Activated CD8-positive, alpha-beta T cell treated with anti-CD3 and anti-CD28 coated beads for 36 hours (primary cell): ENCODE data around the gene TMEM125. TPM values are rescaled to one million over a fixed set of nuclear protein-coding genes. Genes with fewer than 3 reads are reported as not detected.

ENCODE experiments used
- ATAC-seq: fragments of 200-7000 bp; cut with Tn5 transposase; one replicate; pipeline ENCODE4 v1.10.0; 2021; ENCODE audit warnings: mild to moderate bottlenecking, moderate library complexity
- CTCF ChIA-PET: fragments of 350-600 bp; sonication (Branson Sonifier 250); formaldehyde crosslinking; loops from one replicate; lab custom pipeline; 2021; ENCODE audit warnings: antibody characterized with exemption; lab: Charles Lee
- POLR2A ChIA-PET: fragments of 350-600 bp; sonication (Branson Sonifier 250); formaldehyde crosslinking; loops from one replicate; lab custom pipeline; 2021; ENCODE audit warnings: antibody characterized with exemption; lab: Charles Lee
- DNase-seq: peaks from one replicate; pipeline ENCODE4 v3.0.0-alpha.2; 2020
- H3K27ac Mint-ChIP-seq: one replicate; pipeline ENCODE4 v1.8.0; 2021; ENCODE audit warnings: mild to moderate bottlenecking, mixed read lengths
- H3K27me3 Mint-ChIP-seq: one replicate; pipeline ENCODE4 v1.8.0; 2021; ENCODE audit warnings: mixed read lengths
- H3K36me3 Mint-ChIP-seq: one replicate; pipeline ENCODE4 v1.8.0; 2021; ENCODE audit warnings: low read depth, mixed read lengths
- H3K4me1 Mint-ChIP-seq: one replicate; pipeline ENCODE4 v1.8.0; 2021; ENCODE audit warnings: low read depth, mixed read lengths
- H3K4me3 Mint-ChIP-seq: one replicate; pipeline ENCODE4 v1.8.0; 2021; ENCODE audit warnings: mild to moderate bottlenecking, moderate library complexity, mixed read lengths
- H3K9me3 Mint-ChIP-seq: one replicate; pipeline ENCODE4 v1.8.0; 2021; ENCODE audit warnings: mixed read lengths
- intact Hi-C: fragments of 100-400 bp; cut with micrococcal nuclease; formaldehyde crosslinking; loops from one replicate; pipeline ENCODE4 v1.10.0; 2022
- total RNA-seq, 2 experiments: library from RNA; stranded (reverse); gene quantifications; one replicate each; pipeline ENCODE4 v1.2.3, GENCODE V29; 2021
- TF ChIP-seq, protein P1 (sequence below): fragments of 200-600 bp; IDR thresholded peaks from one replicate; pipeline ENCODE4 v1.8.0; 2022; ENCODE audit warnings: antibody characterized with exemption, mild to moderate bottlenecking

TMEM125 gene
- total RNA-seq, 2 experiments from 2014 or later = 0.81 TPM; not detected in 1

DNA sequence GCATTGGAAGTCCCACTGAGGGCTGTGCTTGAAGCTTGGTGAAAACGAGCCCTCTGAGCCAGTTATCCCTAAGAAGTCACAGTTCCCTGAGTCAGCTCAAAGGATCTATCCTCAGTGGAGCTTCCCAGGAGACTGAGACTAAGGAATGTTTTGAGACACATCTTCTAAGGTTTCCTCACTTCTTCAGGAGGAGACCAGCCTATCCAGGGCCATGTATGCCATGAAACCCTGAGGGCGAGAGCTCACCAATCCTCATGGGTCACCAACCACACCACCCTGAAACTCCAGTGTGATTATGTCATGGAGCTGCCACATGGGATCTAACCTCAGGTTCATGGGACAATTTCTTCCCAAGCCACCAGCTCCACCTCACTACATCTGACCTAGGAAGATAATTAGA lies 23.4 kb downstream of the TMEM125 start:
- Mint-ChIP-seq H3K9me3 (no peaks in the 10 kb centered on the region), H3K36me3 (no peaks in the 10 kb centered on the region), H3K27me3 (peaks cover 1% of the 10 kb centered on the region), H3K4me1 (peaks cover 14% of the 10 kb centered on the region), H3K27ac (no peak overlapping the region), H3K4me3 (no peak overlapping the region)
- ChIA-PET POLR2A (interaction anchor here (0.8 kb wide), 1 partner anchor 8 kb away, joined by 3 read pairs; the partner anchor contains the start of gene C1orf210), CTCF (interaction anchor here (4.2 kb wide), 1 partner anchor 122 kb away, joined by 10 read pairs; no protein-coding TSS in a partner anchor)
- DNase-seq (no peak), ATAC-seq (no peak)
- intact Hi-C loops = no loop called here
- TF ChIP-seq, protein P1, sequence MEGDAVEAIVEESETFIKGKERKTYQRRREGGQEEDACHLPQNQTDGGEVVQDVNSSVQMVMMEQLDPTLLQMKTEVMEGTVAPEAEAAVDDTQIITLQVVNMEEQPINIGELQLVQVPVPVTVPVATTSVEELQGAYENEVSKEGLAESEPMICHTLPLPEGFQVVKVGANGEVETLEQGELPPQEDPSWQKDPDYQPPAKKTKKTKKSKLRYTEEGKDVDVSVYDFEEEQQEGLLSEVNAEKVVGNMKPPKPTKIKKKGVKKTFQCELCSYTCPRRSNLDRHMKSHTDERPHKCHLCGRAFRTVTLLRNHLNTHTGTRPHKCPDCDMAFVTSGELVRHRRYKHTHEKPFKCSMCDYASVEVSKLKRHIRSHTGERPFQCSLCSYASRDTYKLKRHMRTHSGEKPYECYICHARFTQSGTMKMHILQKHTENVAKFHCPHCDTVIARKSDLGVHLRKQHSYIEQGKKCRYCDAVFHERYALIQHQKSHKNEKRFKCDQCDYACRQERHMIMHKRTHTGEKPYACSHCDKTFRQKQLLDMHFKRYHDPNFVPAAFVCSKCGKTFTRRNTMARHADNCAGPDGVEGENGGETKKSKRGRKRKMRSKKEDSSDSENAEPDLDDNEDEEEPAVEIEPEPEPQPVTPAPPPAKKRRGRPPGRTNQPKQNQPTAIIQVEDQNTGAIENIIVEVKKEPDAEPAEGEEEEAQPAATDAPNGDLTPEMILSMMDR = no peak

GRCh38 chr1:43293896-43294760 lies 24.3 kb downstream of the TMEM125 start:
- ATAC-seq (no peak), DNase-seq (no peak)
- Mint-ChIP-seq H3K9me3 (no peaks in the 10 kb centered on the region), H3K27ac (peak overlapping the region; percentile 19), H3K36me3 (no peaks in the 10 kb centered on the region), H3K4me3 (no peak overlapping the region), H3K27me3 (no peaks in the 10 kb centered on the region), H3K4me1 (peaks cover 14% of the 10 kb centered on the region)
- CTCF ChIA-PET = interaction anchor here (1.5 to 4.2 kb wide), 2 partner anchors 8 to 121 kb away, joined by 4 to 10 read pairs; partner anchors contain the start of gene C1orf210
- TF ChIP-seq, protein P1 = no peak
- intact Hi-C loops = no loop called here
- POLR2A ChIA-PET = interaction anchor here (0.8 kb wide), 1 partner anchor 9 kb away, joined by 3 read pairs; the partner anchor contains the start of gene C1orf210

DNA sequence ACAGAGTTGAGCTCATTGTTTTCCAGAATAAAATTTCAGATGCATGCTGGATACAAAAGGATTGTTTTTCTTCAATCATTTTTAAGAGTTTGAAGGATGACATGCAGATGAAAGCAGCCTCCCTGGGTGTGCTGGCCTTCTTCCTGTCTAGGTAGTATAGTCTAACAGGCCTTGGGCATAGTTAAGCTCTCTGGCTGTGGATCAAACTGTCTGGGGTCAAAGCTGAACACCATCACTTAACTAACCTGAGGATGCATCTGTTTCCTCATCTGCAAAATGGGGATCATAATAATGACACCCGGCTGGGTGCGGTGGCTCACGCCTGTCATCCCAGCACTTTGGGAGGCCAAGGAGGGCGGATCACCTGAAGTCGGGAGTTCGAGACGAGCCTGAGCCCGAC lies 25.0 kb downstream of the TMEM125 start:
- Mint-ChIP-seq H3K4me1 (peaks cover 14% of the 10 kb centered on the region), H3K36me3 (no peaks in the 10 kb centered on the region), H3K9me3 (no peaks in the 10 kb centered on the region), H3K27ac (no peak overlapping the region), H3K27me3 (no peaks in the 10 kb centered on the region), H3K4me3 (no peak overlapping the region)
- intact Hi-C loops = no loop called here
- ChIA-PET CTCF (interaction anchor here (1.5 to 4.2 kb wide), 2 partner anchors 9 to 120 kb away, joined by 4 to 10 read pairs; partner anchors contain the start of gene C1orf210), POLR2A (no interaction called here)
- DNase-seq = no peak
- TF ChIP-seq, protein P1 = no peak
- ATAC-seq = no peak

DNA sequence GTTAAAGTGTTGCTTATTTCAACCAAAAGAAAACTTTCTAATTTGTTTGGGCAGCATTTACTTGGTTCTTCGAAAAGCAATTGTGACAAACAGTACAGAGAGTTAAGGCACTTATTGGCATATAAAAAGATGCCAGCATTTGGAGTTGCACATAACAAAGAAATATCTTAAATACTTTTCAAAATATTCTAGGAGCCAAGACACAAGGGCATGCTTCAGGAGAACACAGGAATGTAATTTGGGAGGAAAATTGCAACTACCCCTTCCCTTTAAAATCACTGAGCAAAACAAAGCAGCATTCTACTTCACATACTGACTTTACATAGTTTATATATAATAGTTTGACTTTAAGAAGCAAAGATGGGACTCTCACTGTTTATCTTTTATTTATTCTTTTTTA lies 26.4 kb downstream of the TMEM125 start:
- ATAC-seq (no peak), DNase-seq (no peak)
- H3K27ac Mint-ChIP-seq = peak overlapping the region; percentile 64
- H3K4me1 Mint-ChIP-seq = peaks cover 14% of the 10 kb centered on the region
- H3K36me3 Mint-ChIP-seq = no peaks in the 10 kb centered on the region
- no peak overlapping the region for H3K4me3 Mint-ChIP-seq
- intact Hi-C loops = no loop called here
- POLR2A ChIA-PET = no interaction called here
- CTCF ChIA-PET = interaction anchor here (1.5 kb wide), 1 partner anchor 11 kb away, joined by 4 read pairs; the partner anchor contains the start of gene C1orf210
- no peaks in the 10 kb centered on the region for H3K9me3 Mint-ChIP-seq
- TF ChIP-seq, protein P1 = no peak
- no peaks in the 10 kb centered on the region for H3K27me3 Mint-ChIP-seq

GRCh38 chr1:43298055-43298454 lies 28.3 kb downstream of the TMEM125 start:
- Mint-ChIP-seq H3K27me3 (no peaks in the 10 kb centered on the region), H3K4me3 (no peak overlapping the region), H3K4me1 (peaks cover 14% of the 10 kb centered on the region), H3K27ac (no peak overlapping the region), H3K36me3 (no peaks in the 10 kb centered on the region), H3K9me3 (no peaks in the 10 kb centered on the region)
- ATAC-seq (no peak), DNase-seq (no peak)
- POLR2A ChIA-PET = no interaction called here
- TF ChIP-seq, protein P1 = no peak
- intact Hi-C loops = no loop called here
- CTCF ChIA-PET = no interaction called here
